Common myeloid progenitor, CD34-positive (primary cell): Measurements from ENCODE around the gene ZNF580.

Experiments used
- CTCF ChIA-PET: fragments of 350-600 bp; sonication (Branson Sonifier 250); formaldehyde crosslinking; loops from one replicate; lab custom pipeline; 2021; ENCODE audit warnings: antibody characterized with exemption; lab: Charles Lee
- POLR2A ChIA-PET: fragments of 350-600 bp; sonication (Branson Sonifier 250); formaldehyde crosslinking; loops from one replicate; lab custom pipeline; 2021; ENCODE audit warnings: antibody characterized with exemption; lab: Charles Lee
- DNase-seq, 3 donors: peaks; one replicate each; pipeline versions ENCODE4 v3.0.0 to v3.0.0-alpha.2; 2013
- H3K27ac ChIP-seq, 2 experiments: 1 replicate in 1 of 2; 2 replicates in 1 of 2; pipeline ENCODE4 v1.7.0; 2013; ENCODE audit warnings: inconsistent platforms in 2 of 2, low read length in 2 of 2, mild to moderate bottlenecking in 2 of 2, low read depth in 1 of 2, moderate library complexity in 1 of 2; ENCODE audit not compliant: severe bottlenecking in 2 of 2, insufficient read depth in 1 of 2, poor library complexity in 1 of 2
- H3K27me3 ChIP-seq, 5 experiments: replicated peaks in 2 of 5; 1 replicate in 3 of 5; 2 replicates in 2 of 5; pipeline versions ENCODE4 v1.6.1 to v1.7.0; 2013; ENCODE audit warnings: low read length in 4 of 5, mild to moderate bottlenecking in 2 of 5, moderate library complexity in 2 of 5, inconsistent platforms in 1 of 5; ENCODE audit not compliant: insufficient read depth in 5 of 5, control insufficient read depth in 4 of 5
- H3K36me3 ChIP-seq, 4 experiments: 1 replicate in 2 of 4; 2 replicates in 2 of 4; pipeline versions ENCODE4 v1.6.1 to v1.7.0; 2013; ENCODE audit warnings: low read length in 3 of 4, control low read depth in 1 of 4, mild to moderate bottlenecking in 1 of 4; ENCODE audit not compliant: control insufficient read depth in 4 of 4, insufficient read depth in 4 of 4
- H3K4me1 ChIP-seq, 4 experiments: 1 replicate in 3 of 4; 2 replicates in 1 of 4; pipeline versions ENCODE4 v1.6.1 to v1.7.1; 2013; ENCODE audit warnings: low read length in 3 of 4, mild to moderate bottlenecking in 3 of 4, control low read depth in 1 of 4, inconsistent platforms in 1 of 4, moderate library complexity in 1 of 4; ENCODE audit not compliant: control insufficient read depth in 4 of 4, insufficient read depth in 4 of 4; ENCODE audit errors: control extremely low read depth in 1 of 4
- H3K4me3 ChIP-seq, 7 experiments: 1 replicate in 4 of 7; 2 replicates in 3 of 7; pipeline versions ENCODE4 v1.5.1 to v1.7.0; 2013; ENCODE audit warnings: mild to moderate bottlenecking in 7 of 7, low read length in 6 of 7, moderate library complexity in 6 of 7, inconsistent platforms in 2 of 7, low read depth in 2 of 7, control low read depth in 1 of 7; ENCODE audit not compliant: insufficient read depth in 4 of 7, control insufficient read depth in 1 of 7; ENCODE audit errors: extremely low read depth in 1 of 7
- H3K9me3 ChIP-seq, 5 experiments: 1 replicate in 4 of 5; 2 replicates in 1 of 5; pipeline versions ENCODE4 v1.6.1 to v1.7.1; 2013; ENCODE audit warnings: low read length in 4 of 5, mild to moderate bottlenecking in 2 of 5, inconsistent platforms in 1 of 5, low read depth in 1 of 5, moderate library complexity in 1 of 5; ENCODE audit not compliant: control insufficient read depth in 4 of 5, insufficient read depth in 2 of 5; ENCODE audit errors: control extremely low read depth in 1 of 5
- WGBS: methylation state at CpG from one replicate; pipeline ENCODE4 v1.1.5; 2013; ENCODE audit not compliant: insufficient coverage; 5-methylcytosine and 5-hydroxymethylcytosine counted together

The ZNF580 gene

DNA sequence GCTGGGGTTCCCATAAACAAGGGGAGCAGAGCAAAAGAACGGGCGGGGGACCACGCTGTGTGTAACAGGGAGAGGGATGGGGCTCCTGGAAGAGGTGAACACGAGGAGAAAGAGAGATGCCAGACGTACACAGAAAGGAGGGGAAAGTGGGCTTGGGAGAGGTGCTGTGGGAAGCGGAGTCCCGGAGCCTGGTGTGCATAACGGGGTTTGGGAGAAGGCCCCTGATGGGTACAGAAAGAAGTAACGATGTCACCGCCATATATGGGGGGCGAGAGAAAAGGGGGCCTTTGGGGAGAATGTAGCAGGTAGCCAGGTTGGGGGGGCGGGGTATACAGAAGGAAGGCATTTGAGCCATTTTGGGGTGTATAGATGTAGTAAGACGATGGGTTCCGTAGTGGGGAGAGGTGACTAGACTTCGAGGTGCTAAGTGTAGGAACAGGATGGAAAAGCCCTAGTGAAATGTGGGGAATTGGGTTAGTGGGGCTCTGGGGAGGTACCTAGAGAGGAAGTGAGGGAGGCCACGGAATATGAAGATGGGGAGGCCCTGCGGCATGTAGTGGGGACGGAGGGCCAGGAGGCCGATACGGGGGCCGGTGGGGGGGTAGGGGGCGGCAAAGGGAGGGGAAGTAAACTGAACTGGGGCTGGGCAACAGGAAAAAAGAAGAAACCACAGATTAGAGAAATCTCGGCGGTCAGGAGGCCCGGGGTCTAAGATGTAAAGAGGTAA, 787 bp downstream of the ZNF580 start:
- peak overlapping the region; percentile 52 to 96 (median 76) for H3K4me3 ChIP-seq
- no peaks in the 10 kb centered on the region for H3K27me3 ChIP-seq
- 0% methylated on average over 24 of the region's 25 CpGs for WGBS
- ChIA-PET POLR2A (interaction anchor here (1.0 kb wide), 1 partner anchor 13 kb away, joined by 4 read pairs; the partner anchor contains the start of gene U2AF2), CTCF (interaction anchor here (1.0 to 9.2 kb wide), 3 partner anchors 7 to 21 kb away, joined by 3 to 128 read pairs (median 3); partner anchors contain the start of gene ZNF784)
- peaks cover 0 to 15% (median 12%) of the 10 kb centered on the region in 4 experiments for H3K36me3 ChIP-seq
- no peaks in the 10 kb centered on the region for H3K9me3 ChIP-seq
- H3K4me1 ChIP-seq = peaks cover 5 to 53% (median 47%) of the 10 kb centered on the region in 4 experiments
- peak overlapping the region in 1 of 2 experiments; percentile 74 for H3K27ac ChIP-seq
- DNase-seq = peak in 2 of 3 donors; percentile 33 to 51

DNA sequence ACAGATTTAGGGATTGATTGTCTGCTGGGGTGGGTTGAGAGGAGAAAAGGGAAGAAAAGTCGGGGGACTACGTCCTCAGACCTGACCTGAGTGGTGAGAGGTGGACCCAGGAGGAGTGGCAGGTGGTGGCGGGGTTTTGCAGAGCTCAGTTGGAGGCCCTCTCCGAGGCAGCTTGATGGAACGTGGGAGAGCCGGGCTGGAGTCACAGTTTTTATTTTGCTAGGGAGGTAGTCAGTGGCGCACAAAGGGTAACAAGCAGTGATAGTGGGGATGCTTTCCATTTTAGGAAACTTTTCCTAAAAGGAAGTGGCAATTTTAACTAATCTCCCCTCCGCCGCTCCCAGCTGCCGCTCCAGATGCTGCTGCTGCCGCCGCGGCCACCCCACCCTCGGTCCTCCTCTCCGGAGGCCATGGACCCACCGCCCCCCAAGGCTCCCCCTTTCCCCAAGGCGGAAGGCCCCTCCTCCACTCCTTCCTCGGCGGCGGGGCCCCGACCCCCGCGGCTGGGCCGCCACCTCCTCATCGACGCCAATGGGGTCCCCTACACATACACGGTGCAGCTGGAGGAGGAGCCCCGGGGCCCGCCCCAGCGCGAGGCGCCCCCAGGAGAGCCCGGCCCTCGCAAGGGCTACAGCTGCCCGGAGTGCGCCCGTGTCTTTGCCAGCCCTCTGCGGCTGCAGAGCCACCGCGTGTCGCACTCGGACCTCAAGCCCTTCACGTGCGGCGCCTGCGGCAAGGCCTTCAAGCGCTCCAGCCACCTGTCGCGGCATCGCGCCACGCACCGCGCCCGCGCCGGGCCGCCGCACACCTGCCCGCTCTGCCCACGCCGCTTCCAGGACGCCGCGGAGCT, 1.6 kb downstream of the ZNF580 start:
- peaks cover 5 to 57% (median 47%) of the 10 kb centered on the region in 4 experiments for H3K4me1 ChIP-seq
- H3K36me3 ChIP-seq = peaks cover 0 to 15% (median 12%) of the 10 kb centered on the region in 4 experiments
- no peak for DNase-seq
- no peaks in the 10 kb centered on the region for H3K9me3 ChIP-seq
- ChIA-PET POLR2A (interaction anchor here (1.0 kb wide), 1 partner anchor 12 kb away, joined by 4 read pairs; the partner anchor contains the start of gene U2AF2), CTCF (interaction anchor here (1.0 to 9.2 kb wide), 4 partner anchors 8 to 22 kb away, joined by 3 to 128 read pairs (median 6); partner anchors contain the start of genes U2AF2 and ZNF784)
- peak overlapping the region in 1 of 2 experiments; percentile 86 for H3K27ac ChIP-seq
- H3K27me3 ChIP-seq = no peaks in the 10 kb centered on the region
- H3K4me3 ChIP-seq = peak overlapping the region in 6 of 7 experiments; percentile 64 to 96 (median 80)
- 2% methylated on average over 46 of the region's 65 CpGs for WGBS

DNA sequence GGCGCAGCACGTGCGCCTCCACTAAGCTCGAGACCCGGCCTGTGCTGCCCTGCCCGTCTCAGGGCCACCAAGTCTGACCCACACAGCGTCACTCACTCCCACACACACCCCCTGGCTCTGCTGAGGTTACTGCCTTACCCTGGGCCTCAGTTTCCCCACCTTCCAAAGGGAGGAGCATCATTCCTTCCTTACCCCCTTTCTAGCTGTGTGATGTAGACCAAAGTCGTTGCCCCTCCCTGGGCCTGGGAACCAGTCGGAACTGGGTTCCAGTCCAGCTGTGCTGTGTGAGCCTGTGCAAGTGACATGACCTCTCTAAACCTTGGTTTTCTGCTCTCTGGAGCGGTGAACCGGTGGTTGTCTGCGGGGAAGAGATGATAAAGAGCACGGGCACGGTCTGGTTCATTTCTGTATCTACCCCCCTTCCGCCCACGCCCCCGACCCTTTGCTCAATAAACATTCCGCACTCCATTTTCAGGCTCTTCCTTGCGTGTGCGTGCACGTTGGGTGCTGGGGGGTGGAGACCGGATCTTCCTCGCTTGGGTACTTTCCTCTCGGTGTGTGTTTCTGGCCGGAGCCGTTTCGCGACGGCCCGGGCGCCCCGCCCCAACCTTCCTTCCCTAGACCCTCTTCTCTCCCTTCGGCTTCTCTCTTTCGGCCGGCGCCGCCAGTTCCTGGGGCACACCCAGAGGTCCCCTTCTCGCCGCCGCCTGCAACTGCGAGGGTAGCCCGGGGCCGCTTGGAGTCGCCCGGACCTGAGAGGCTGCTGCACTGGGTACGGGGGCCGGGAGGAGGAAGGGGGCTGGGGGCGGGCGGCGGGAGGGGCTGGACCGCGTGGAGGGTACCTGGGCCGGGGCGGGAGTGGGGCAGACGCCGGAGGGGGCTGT, 2.4 kb downstream of the ZNF580 start, which contains the start of gene ZNF581:
Gene ZNF581 (plus strand): TSS at position 647 of the 884 bp plus-strand sequence. CDS start 923 bp downstream, outside the sequence.
- Histone ChIP-seq H3K4me3 (peak within 1 kb of the TSS; percentile 48 to 96 (median 77)), H3K27me3 (no peaks in the 10 kb centered on the region), H3K4me1 (peaks cover 5 to 61% (median 50%) of the 10 kb centered on the region in 4 experiments), H3K27ac (peak within 1 kb of the TSS; percentile 64 to 86), H3K9me3 (no peaks in the 10 kb centered on the region), H3K36me3 (peaks cover 0 to 14% (median 11%) of the 10 kb centered on the region in 4 experiments)
- 5% methylated on average over 34 of the region's 56 CpGs for WGBS
- ChIA-PET CTCF (interaction anchor here (1.2 to 9.2 kb wide), 4 partner anchors 9 to 28 kb away, joined by 3 to 128 read pairs (median 6); partner anchors contain the start of gene U2AF2), POLR2A (no interaction called here)
- peak; percentile 74 to 85 (median 84) for DNase-seq

DNA sequence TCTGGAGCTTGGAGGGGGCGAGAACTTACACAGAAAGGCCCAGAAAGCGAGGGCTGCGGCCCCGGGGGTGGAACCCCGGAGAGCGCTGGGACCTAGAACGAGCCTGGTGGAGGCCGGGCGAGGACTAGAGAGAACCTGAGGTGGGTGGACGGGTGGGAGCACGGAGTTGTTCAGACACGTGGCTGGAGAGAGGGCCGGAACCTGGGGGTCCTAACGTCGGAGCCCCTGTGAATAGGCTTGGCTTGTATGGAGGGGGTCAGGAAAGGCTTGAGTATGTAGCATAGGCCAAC, 3.0 kb downstream of the ZNF580 start:
- Histone ChIP-seq H3K27ac (peak overlapping the region; percentile 64 to 86), H3K27me3 (no peaks in the 10 kb centered on the region), H3K36me3 (peaks cover 0 to 14% (median 11%) of the 10 kb centered on the region in 4 experiments), H3K4me1 (peaks cover 5 to 66% (median 56%) of the 10 kb centered on the region in 4 experiments), H3K9me3 (no peaks in the 10 kb centered on the region), H3K4me3 (peak overlapping the region; percentile 48 to 96 (median 77))
- WGBS = 0% methylated on average over 11 of the region's 15 CpGs
- POLR2A ChIA-PET = no interaction called here
- CTCF ChIA-PET = interaction anchor here (1.3 to 9.2 kb wide), 4 partner anchors 9 to 27 kb away, joined by 3 to 128 read pairs (median 8); partner anchors contain the start of gene U2AF2
- no peak for DNase-seq

DNA sequence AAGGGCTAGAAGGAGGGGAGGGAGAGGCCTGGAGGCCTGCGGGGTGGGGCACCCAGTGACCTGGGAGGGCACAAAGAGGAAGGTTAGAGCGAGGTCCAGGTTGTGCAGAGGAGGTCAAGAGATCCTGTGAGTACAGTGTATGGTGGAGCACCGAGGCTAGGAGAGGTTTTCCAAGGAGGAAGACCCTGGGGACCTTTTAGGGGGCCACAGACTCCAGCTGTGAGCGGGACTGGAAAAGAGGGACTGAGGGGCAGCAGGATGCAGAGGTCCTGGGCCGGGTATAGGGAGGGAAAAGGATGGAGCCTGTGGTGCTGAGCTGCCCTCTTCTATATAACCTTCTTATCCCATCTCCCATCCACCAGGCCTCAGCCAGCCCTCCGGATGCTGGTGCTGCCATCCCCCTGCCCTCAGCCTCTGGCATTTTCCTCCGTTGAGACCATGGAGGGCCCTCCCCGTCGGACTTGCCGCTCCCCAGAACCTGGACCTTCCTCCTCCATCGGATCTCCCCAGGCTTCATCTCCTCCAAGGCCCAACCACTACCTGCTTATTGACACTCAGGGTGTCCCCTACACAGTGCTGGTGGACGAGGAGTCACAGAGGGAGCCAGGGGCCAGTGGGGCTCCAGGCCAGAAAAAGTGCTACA, 3.5 kb downstream of the ZNF580 start:
- Histone ChIP-seq H3K36me3 (peaks cover 0 to 14% (median 11%) of the 10 kb centered on the region in 4 experiments), H3K4me3 (peak overlapping the region; percentile 48 to 96 (median 77)), H3K4me1 (peaks cover 5 to 68% (median 59%) of the 10 kb centered on the region in 4 experiments), H3K27ac (peak overlapping the region; percentile 64 to 86), H3K27me3 (no peaks in the 10 kb centered on the region), H3K9me3 (no peaks in the 10 kb centered on the region)
- 44% methylated on average over 6 of the region's 12 CpGs for WGBS
- ChIA-PET CTCF (interaction anchor here (1.3 to 9.2 kb wide), 4 partner anchors 9 to 27 kb away, joined by 3 to 128 read pairs (median 4); no protein-coding TSS in a partner anchor), POLR2A (no interaction called here)
- DNase-seq = no peak
